ENCODE results near the gene FIGNL2. TPM values are rescaled to one million over a fixed set of nuclear protein-coding genes. Genes with fewer than 3 reads are reported as not detected.

The FIGNL2 gene
- total RNA-seq, 1 donor from 2014 or later: 0.15 TPM

- intact Hi-C loops (cut with micrococcal nuclease): no loop called here
Observed at GRCh38 chr12:51879102-51879501, 30.6 kb upstream of the FIGNL2 start.

DNA sequence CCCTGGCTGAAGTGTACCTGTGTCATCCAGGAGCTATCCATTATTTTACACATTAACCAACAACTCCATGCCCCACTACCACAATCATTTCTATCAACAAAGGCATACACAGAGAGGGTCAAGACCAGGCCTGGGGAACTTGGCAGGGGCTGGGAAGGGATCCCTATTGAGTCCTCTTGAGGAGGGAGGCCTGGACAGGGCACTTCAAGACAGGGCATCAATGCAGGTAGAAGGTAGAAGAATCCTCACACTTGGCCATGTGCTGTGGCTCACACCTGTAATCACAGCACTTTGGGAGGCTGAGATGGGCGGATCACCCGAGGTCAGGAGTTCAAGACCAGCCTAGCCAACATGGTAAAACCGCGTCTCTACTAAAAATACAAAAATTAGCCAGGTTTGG lies 26.0 kb upstream of the FIGNL2 start:
- intact Hi-C loops (cut with micrococcal nuclease): no loop called here

DNA sequence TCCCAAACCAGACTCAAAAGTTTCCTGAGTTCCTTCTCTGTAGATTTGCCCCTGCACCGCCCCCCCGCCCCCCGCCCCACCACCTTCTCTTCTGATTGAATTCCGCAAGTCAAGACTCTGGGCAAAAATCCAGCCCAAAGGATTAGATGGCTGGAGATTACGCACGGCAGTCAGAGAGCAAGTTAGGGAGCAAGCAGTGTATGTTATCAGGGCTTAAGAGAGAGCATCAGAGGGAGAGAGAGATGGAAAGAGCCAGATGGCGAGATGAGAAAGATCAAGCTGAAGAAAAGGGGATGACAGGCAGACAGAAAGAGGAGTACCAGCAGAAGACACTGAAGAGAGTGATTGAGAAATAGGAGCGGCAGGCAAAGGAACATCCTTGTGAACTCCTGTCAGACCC lies 25.5 kb upstream of the FIGNL2 start:
- intact Hi-C loops (cut with micrococcal nuclease): no loop called here

DNA sequence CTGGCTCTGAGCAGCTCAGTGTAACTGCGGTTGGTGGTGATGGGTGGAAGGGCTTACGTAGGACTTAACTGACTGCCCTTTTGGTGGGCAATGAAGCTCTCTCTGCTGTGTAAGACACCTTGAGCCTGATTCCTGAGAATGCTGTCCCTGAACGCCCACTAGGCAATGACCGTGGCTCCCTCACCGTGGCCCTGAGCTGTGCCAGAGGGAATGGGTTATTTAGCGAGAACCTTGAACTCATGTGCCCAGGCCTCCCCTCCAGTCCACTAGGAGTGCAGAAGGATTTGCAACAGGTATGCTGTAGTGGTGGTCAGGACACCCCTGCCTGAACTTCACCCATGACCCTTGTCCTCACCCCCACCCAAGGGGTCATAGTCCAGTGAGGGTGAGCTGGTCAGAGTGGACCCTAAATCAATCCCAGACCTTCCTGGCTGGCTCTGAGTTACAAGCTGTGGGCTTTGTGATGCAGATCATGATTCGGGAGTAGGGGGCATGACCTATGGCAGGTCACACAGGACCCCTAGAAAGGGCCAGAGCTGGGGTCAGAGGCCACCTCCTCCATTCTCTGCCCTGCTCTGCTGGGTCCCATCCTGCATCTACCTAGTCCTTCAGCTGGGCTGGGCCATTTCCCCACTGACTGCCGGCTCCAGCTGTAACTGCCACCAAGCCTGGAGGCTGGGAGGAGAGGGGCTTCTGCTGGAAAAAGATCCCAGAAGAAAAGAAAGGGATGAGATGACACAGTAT lies 24.9 kb upstream of the FIGNL2 start:
- intact Hi-C loops (cut with micrococcal nuclease): no loop called here

- intact Hi-C loops (cut with micrococcal nuclease): no loop called here
Observed at GRCh38 chr12:51872689-51872981, 24.1 kb upstream of the FIGNL2 start.

DNA sequence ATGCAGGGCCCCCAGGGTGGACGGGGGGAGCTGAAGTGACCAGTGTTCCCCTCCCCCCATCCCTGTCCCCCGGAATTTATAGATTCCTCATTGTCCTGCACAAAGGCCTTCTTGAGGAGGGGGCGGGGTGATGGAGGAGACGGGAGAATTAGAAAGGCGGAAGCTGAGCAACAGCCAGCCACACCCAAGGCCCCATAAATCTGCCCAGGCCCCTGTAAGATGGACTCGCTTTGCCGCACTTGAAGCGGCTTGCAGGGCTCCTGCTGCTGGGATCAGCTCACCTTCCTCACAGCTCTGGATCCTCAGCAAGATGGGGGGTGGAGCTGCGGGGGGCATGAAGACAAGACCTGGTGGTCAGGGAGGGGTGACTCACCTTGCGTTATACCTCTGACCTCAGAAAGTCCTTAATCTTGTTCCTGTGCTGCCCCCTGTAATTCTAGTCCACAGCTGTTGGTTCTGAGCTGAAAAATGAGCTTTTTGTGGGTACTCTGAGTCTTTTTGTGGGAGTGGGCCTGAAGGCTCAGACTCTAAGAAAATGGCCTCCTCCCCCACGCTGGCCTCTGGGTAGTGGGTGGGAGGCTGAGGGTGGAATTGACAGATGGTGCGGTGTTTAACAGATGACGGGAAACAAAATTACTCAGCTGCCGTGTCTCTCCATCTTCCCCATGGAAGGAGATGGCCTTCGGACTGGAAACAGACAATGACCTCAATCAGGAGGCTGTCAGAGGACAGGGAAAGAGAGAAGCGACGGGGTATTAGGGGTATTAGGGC lies 23.6 kb upstream of the FIGNL2 start:
- intact Hi-C loops (cut with micrococcal nuclease): no loop called here

- intact Hi-C loops (cut with micrococcal nuclease): no loop called here
Observed at GRCh38 chr12:51871126-51871525, 22.6 kb upstream of the FIGNL2 start.

DNA sequence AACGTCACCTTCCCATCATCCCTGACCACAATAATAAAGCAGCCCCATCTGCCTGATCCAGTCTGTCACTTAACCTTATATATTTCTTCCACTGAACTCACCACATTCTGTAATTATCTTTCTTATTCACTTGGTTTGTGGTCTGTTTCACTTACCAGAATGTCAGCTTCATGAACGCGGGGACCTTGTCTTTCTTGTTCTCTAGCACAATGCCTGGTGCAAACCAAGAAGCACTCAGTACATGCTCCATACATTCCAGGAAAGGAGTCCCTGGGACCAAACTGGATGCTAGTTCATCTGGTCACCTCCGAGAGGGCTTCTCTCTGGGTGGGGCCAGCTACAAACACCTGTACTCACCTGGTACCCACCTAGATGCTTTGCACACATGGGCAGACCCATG lies 22.0 kb upstream of the FIGNL2 start:
- intact Hi-C loops (cut with micrococcal nuclease): no loop called here

GRCh38 chr12:51869931-51870330 lies 21.4 kb upstream of the FIGNL2 start:
- intact Hi-C loops (cut with micrococcal nuclease): no loop called here

DNA sequence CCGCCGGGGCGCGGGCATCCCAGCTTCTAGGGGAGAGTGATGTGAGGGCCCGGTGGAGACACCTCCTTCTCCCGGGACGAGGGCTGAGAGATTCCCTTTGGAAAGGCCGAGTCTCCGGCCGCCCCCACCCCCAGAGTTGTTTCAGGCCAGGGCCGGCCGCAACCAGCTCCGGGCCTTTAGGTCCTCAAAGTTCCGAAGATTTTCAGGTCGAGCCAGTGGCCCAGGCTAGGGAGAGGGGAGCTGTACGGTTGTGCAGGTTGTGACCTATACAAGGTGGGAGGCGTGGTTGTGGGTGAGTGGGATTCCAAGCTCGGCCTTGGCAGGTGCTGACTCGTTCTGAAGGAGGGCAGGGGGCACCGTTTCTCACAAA lies 21.0 kb upstream of the FIGNL2 start:
- intact Hi-C loops (cut with micrococcal nuclease): no loop called here

DNA sequence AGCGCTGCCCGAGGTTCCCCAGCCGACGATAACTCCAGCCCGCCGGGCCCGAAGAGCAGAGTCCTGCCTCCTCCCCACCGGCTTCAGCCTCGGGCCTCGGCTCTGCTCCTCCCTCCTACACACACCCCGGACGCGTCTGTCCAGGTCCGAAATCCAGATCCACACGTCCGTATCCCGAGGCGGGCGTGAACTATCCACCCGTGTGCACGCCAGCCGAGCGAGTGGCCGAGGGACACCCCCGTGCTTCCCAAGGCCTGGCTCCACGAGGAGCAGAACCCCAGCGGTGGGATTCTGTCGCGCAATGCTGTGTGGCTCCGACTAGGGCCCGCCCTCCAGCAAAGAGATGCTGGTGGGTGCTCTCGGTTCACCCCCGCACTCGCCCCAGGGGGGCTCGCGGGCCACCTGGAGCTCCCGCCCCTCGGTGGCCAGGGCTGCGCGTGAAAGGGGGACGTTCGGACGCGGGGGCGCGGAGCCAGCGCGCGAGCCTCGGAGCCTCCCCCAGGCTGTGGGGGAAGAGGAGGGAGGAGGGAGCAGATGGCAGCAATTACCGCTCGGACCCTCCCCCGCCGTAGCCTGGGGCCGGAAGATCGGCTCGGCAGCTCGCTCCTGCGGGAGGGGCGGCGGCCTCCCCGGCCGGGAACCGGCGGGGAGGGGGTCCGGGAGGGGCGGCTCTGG lies 20.4 kb upstream of the FIGNL2 start:
- intact Hi-C loops (cut with micrococcal nuclease): no loop called here

GRCh38 chr12:51867796-51868428 lies 19.4 kb upstream of the FIGNL2 start:
- intact Hi-C loops (cut with micrococcal nuclease): no loop called here

DNA sequence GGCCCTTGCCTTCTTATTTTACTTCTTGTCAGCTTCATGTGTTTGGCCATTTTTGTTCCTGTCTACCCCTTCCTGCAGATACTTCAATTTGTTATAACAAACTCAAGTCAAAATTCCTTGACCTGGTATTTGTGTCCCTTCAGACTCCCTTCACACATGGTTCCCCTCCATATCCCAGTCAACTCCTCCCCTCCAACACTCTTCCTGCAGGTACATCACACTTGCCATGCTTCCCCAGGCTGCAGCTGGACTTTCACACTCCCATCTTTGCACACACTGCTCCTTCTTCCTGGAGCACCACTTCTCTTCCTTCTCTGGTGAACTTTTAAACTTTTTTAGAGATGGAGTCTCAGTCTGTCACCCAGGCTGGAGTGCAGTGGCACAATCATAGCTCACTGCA lies 18.9 kb upstream of the FIGNL2 start:
- intact Hi-C loops (cut with micrococcal nuclease): no loop called here

GRCh38 chr12:51866762-51867161 lies 18.2 kb upstream of the FIGNL2 start:
- intact Hi-C loops (cut with micrococcal nuclease): no loop called here

- intact Hi-C loops (cut with micrococcal nuclease): no loop called here
Observed at GRCh38 chr12:51866324-51866723, 17.8 kb upstream of the FIGNL2 start.

DNA sequence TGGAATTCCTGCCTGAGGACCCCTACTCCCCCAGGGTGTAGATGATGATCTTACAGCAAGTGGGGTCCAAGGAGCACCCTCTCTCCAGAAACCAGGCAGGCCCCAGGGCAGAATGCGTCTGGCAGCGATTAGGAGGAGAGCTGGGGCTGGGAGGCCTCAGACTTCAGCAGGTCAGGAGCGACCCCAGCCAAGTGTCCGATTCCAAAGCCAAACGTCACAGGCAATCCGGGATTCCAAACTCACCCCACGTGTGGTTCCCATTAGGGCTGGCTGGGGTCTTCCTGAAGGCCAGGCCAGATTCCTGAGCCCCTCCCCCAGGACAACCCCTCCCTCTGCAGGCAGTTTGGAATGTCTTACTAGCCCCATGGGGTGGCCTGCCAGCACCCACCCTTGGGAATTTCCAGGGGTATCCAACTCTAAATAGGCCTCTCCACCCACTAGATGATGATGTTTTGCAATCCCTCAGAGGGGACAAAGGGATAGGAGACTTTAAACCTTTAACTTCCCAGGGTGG lies 17.3 kb upstream of the FIGNL2 start:
- intact Hi-C loops (cut with micrococcal nuclease): no loop called here

GRCh38 chr12:51864833-51865670 lies 16.5 kb upstream of the FIGNL2 start:
- intact Hi-C loops (cut with micrococcal nuclease): no loop called here

DNA sequence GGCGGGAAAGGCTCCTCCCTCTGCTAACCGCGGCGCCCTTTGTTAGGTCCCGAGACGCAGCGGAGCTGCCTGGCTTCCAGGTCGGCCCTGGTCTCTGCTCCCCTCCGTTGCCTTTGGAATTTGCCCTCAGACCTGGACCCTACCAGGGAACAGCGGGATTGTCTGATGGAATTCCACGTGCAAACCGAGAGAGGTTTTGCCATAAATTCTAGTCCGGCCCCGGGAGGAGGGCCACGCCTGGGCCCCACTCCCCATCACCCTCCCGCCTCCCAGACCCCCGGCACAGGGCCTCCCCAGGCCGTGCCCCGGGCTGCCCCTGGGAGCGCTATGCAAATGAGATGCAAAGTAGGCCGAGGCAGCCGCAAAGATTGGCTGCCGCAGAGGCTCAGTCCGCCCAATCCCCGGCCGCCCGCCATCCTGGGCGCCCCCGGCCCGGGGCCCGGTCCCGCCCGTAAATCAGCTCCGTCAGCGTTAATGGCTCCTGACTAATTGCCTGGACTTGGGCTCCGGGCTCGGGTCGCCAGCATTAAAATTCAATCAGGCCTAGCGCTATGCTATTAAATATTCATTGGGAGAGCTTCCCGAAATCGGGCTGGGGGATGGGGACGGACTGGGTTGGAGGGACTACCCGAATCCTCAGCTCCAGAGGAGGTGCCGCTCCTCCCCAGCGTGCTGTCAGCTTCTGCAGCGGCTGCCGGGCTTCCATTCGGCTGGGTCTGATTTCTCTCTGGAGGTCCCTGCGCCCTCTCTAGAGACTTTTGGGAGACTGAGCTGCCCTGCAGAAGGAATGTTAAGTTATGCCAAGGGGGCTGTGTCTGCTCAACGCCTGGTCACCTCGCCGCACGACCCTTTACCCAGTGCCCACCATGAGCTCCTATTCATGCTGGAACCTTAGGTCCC lies 15.7 kb upstream of the FIGNL2 start:
- intact Hi-C loops (cut with micrococcal nuclease): no loop called here

DNA sequence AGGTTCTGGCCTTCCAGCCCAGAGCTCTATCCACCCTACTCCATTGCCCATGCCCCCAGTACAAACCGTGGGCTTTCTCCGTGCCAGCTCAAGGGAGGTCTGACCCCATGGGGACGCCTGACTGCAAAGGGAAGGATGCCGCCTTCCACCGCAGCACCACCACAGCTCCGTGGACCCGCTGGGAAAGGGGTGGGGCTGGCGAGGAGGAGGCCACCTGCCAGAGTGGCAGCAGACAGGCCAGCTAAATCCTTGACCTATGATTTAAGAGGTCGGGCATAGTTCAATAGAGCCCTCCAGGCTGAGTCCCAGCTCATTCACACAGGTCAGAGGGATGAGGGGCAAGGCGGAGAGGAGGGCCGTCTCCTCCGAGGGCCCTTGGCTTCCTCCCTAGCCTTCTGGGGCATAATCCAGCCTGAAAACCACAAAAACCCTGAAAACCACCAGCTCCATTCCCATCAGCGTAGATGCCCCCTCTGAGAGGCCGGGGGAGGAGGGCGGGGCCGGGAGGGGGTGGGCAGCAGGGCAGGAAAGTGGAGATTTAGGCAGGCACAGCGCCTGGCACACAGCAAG lies 14.9 kb upstream of the FIGNL2 start:
- intact Hi-C loops (cut with micrococcal nuclease): no loop called here

GRCh38 chr12:51862947-51863346 lies 14.4 kb upstream of the FIGNL2 start:
- intact Hi-C loops (cut with micrococcal nuclease): no loop called here
